Measurements from ENCODE around the gene GLYATL1.
A peak's percentile ranks its signal among the peaks of the same experiment; 100 is the strongest.

Gene GLYATL1, protein sequence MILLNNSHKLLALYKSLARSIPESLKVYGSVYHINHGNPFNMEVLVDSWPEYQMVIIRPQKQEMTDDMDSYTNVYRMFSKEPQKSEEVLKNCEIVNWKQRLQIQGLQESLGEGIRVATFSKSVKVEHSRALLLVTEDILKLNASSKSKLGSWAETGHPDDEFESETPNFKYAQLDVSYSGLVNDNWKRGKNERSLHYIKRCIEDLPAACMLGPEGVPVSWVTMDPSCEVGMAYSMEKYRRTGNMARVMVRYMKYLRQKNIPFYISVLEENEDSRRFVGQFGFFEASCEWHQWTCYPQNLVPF

DNA sequence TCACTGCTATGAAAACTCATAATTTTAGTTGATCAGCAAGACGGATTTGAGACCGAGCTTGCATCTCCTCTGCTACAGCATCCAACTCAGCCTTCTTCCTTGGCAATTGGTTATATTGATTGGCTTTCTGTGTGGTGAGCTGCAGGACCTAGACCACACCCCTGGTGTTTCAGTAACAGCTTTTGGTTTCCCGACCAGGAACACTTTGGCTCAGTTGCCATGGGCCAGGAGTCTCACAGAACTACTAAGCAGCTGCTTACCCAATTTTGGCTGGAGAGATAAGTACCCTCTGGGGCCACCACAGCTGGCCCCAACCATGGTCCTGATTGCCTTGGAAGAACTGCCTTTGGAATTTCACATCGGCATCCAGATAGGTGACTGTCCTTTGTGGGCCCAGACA, at the start of gene GLYATL1:
Gene GLYATL1, plus strand, starts transcription at position 212 of the 400 bp plus-strand sequence. CDS start 7,600 bp downstream, outside the sequence.
- no peak for DNase-seq

- no peak for DNase-seq
These were observed 45.4 kb upstream of the GLYATL1 start for GRCh38 chr11:58893899-58894298.

DNA sequence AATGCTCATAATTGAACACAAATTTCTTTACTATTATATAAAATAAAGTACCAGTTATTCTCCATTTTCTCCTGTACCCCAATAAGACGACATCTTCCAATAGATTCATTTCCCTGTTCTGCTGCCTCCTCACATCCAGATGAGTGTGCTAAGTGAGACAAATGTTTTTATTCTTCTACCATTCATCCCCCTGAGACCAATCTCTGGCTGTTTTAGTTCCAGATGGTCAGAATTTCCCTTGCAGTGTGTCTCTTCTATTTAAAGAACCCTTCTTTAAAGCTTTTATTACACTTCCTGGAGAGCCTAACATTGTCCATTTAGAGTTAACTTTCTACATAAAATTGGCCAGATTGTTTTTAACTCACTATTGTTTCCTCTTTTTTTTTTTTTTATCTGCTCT, 41.2 kb upstream of the GLYATL1 start:
- DNase-seq, result no peak

GRCh38 chr11:58900479-58901420, 38.5 kb upstream of the GLYATL1 start:
- peak; percentile 42 for DNase-seq

DNA sequence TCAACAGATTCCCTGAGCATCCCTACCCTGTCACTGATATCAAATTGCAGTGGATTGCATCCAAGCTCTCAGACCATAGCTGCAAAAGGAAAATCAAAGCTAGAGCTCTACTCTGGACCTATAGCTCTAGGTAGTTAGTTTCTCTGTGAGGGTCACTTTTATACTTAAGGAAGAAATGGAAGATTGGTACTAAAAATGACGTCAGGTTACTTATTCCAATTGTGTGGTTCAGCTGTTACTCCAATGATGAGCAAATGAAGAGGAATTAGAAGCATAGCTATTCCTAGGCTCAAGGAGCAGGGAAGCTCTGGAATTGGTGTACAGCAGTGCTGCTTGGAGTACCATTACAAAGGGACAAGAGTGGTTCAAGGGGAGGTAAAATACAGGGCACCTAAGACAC, 36.4 kb upstream of the GLYATL1 start:
- DNase-seq, result no peak

DNA sequence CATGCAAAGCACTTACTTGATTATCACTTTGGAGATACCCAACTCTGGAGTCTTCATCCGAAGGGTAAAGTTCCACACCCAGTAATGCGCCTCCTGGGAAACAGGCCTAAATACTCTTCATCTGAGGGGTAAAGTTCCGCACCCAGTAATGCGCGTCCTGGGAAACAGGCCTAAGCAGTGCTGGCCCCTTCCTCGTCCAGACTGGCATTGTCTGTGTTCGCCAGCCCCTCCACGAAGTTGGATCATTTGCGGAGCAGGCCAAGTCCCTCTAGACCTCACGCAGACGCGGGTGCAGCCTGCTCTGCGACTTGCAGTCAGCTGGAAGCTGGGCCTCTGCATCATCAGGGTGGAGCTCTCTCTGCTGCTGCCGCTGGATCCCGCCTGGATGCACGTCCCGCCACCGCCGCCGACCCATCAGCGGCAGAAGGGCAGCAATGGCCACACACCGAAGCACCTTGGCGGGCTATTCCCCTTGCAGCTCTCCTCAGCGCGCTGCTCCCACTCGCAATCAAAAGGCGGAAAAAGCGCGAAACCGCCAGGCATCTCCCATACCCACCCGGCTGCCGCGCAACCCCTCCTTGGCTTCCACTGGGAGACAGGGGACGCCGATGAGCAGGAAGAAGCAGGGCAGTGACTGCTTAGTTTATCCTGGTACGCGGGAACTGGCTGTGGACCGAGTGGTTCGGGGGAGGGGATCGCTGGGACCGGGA, 34.1 kb upstream of the GLYATL1 start:
- no peak for DNase-seq

DNA sequence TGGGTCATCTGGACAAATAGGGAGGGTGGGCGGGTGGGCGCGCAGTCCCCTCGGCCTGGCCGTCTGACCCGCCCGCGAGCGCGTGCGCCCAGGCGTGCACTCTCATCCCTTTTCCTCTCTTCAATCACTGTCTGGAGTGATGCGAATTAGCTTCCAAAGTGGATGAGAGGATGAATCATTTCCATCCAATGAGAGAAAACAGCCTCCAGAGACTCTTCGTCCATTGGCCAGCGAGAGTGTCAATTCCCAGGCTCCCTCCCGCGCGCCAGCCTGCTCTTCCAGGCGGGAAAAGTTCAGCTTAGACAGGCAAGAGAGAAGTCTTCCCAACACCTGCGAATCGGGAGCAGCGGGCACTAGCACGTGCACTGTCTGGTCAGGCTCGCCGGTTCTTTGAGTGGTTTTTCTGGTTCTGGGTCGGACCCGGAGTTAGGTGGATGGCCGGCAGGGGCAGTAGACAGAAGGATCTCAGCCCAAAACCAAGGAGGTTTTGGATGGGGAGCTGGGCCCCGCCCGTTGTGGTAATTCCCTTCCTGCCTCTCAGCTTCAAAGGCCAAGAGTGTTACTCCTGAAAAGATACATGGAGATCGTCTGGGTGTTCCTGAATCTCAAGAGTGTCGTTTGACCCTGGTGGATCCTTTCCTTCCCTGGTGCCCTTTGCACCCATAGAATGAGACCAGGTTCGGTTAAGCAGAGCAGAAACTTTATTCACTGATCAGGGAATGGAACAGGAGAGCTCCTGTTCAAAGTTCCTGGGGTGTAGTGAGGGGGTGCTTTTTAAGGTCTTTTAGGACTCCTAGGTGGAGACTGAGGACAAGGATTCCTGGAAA, 33.4 kb upstream of the GLYATL1 start:
- DNase-seq, result no peak

- no peak for DNase-seq
These were observed 31.5 kb upstream of the GLYATL1 start for GRCh38 chr11:58907780-58908179.

DNA sequence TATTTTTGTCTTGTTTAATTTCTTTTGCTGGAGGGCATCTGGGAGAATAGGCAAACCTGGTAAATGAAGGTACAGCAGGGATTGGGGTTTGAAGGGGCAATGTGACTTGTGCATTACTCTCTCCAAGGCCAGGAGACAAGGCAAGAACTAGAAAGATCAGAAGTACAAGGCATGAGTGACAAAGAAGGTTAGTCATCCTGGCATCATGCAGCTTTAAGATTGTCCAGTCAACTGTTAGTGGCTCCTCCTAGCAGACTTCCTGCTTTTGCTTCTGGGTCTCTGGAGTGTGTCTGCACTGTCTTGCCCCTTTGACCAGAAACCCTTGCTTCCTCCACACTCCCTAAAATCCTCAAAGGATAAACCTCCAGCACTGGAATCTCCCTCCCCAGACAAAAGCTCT, 27.2 kb upstream of the GLYATL1 start:
- DNase-seq, result no peak

- DNase-seq, result no peak
These were observed 25.6 kb upstream of the GLYATL1 start for GRCh38 chr11:58913685-58914084.

DNA sequence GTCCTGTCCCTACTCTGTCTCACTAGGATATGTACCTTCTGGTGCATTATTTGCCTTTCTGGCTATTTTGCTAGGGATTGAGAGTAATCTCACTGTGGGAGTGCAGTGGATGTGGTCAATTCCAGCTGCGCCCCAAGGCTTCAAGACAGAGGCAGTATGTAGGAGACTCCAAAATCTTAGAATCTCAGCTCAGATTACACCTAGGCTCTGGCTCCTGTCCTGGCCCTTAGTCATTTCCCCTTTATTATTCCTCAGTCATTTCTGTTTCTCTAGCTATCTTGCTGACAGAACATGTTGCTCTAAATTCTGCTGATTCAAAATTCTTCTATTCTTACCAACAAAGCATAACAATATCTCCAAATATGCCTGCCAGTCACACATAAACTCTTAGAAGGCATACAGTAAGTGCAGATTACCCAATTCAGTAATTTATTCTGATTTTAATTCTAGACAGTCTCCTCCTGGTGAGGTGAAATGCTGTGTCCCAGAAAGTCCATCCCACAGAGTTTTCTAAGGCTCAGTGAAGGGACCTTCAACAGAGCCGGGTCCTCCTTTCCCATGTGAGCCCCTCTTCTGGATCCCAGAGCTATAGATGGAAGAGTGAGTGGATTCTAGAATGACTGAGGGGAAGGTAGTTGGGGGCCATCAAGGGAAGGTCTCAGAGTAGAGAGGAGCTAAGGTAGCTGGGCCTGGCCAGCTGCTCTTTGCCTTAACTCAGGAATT, 24.3 kb upstream of the GLYATL1 start:
- DNase-seq, result no peak

DNA sequence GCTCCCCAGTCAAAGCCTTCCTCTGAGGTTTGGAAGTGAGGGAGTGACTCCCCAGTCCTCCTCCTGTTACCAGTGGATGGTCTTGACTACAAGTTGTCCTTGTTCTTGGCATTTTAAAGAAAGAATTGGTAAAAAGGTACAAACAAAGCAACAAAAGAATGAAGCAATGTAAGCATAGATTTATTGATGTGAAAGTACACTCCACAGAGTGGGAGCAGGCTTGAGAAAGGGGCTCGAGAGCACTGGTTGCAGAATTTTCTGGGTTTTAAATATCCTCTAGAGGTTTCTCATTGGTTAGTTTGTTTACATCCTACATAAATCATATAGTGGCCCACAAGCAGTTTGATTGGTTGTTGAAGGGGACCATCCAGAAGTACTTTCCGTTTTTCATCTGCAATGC, 22.7 kb upstream of the GLYATL1 start:
- no peak for DNase-seq

- no peak for DNase-seq
These were observed 22.0 kb upstream of the GLYATL1 start for GRCh38 chr11:58917159-58917783.

GRCh38 chr11:58919561-58919960, 19.7 kb upstream of the GLYATL1 start:
- no peak for DNase-seq

GRCh38 chr11:58919980-58920379, 19.3 kb upstream of the GLYATL1 start:
- no peak for DNase-seq

DNA sequence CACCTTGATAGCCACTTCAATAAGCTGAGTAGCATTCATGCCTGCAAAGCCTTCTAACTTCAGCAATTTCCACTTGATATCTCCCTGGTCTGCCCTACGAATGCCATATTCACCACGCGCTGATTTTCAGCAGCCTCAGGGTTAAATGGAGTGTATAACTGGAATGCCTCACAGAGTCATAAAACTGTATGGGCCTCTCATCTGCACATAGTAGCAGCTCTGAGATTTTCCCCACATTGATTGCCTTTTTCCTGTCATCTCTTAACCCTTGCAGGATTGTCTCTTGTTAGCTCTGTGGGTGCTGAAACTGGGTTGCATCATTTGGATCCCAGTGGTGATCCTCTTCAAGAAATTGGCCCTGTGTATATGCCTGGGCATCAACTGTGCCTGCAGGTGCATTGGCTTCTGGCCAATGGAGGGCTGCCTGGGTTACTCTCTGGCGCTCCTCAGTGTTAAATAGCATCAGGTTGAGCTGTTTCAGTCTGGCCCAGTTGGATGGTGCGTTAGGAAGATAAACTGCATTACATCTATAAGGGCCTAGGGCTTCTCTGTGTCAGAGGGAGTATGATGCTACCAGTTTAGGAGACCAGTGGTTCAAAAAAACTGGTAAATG, 17.4 kb upstream of the GLYATL1 start:
- DNase-seq, result no peak

DNA sequence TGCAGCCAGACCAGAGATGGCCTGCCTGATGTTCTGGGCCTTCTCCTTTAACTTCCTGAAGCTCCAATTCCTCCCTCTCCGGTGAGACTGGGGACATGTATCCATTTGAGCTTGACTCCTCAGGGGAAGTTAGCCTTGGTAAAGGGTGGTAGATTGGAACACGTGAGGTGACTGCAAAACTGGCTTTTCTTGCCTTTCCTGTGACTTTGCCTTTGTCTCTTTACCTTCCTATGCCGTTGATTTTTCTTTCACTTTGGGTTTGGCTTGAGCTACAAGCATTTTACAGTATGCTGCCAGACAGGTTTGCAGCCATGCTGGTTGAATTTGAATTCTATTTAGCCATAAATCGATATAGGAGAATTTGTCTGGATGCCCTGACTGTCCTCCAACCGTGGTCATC, 16.8 kb upstream of the GLYATL1 start:
- no peak for DNase-seq

GRCh38 chr11:58923300-58923788, 15.9 kb upstream of the GLYATL1 start:
- no peak for DNase-seq

DNA sequence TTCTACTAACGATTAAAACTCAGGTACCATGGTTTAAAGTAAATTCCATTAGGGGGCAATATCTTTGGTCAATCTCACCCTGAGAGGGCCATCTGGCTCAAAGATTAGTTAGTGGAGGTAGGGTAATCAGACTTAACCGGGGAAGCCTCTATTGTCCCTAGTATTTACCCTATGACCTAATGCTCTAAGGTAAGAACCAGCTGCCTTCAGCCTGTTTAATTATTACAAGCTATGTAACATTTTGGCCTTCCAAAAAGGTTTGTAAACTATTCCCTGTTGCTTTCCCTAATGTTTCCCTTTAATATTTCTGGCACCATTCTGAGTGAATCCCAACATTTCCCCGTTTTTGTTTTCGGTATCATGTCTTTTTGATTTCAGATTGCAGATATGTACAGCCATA, 15.1 kb upstream of the GLYATL1 start:
- DNase-seq, result no peak

GRCh38 chr11:58926251-58926650, 13.0 kb upstream of the GLYATL1 start:
- DNase-seq, result no peak

DNA sequence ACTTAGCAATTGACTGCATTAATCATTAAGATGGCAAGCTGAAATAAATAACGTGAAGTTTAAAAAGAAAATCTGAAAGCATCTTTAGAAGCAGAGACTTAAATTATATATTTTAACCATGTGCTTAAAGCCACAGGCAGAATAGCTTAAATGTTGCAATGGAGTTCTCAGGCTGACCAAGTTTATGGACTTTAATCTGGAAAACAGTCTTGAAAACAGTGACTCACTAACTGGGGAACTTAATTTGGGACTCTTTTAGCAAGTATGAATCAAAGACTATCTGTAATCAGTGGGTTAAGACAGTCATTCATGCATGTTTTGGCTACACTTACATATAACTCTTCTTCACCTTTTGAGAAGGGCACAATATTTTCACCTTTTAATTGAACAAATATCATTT, 12.6 kb upstream of the GLYATL1 start:
- no peak for DNase-seq

All from activated CD4-positive, CD25-positive, alpha-beta regulatory T cell treated with anti-CD3 and anti-CD28 coated beads, Interleukin-2, amount 50 U/mL, for 72 hours (primary cell).